HepG2 (cell line): ENCODE data around the gene RASSF8. TPM values are rescaled to one million over a fixed set of nuclear protein-coding genes. Genes with fewer than 3 reads are reported as not detected.

ENCODE experiments used
- ATAC-seq: fragments of 200-7000 bp; cut with Tn5 transposase; 3 replicates; pipeline ENCODE4 v1.9.1; 2020; ENCODE audit warnings: mild to moderate bottlenecking, moderate library complexity
- BruUV-seq: library from RNA; stranded (reverse); fragments of 400-500 nt; replicated peaks from 2 replicates; lab custom pipeline; 2021; lab: Mats Ljungman, UMichigan
- CTCF ChIA-PET: fragments of 300-600 bp; formaldehyde crosslinking; extraction: SDS; loops from one replicate; lab custom pipeline; 2021; ENCODE audit warnings: low total read pairs, inconsistent platforms, low intra/inter-chr PET ratio; lab: Yijun Ruan, JAX
- POLR2A ChIA-PET: fragments of 350-600 bp; sonication (Branson Sonifier 250); formaldehyde crosslinking; loops from one replicate; lab custom pipeline; 2020; ENCODE audit warnings: antibody characterized with exemption, inconsistent platforms; lab: Yijun Ruan, JAX
- DNase-seq: peaks from one replicate; pipeline ENCODE4 v3.0.0-alpha.2; 2015; ENCODE audit warnings: low spot score
- FAIRE-seq: peaks from 3 replicates; lab custom pipeline; 2011; peaks lifted over from hg19 to GRCh38; lab: Jason Lieb, UNC
- H2AFZ ChIP-seq: one replicate; pipeline ENCODE4 v1.6.1; 2011; ENCODE audit warnings: low read length, inconsistent platforms
- H3K27ac ChIP-seq: fragments of 300-600 bp; 3 replicates; pipeline ENCODE4 v1.8.0; 2011; ENCODE audit warnings: mixed run types, mild to moderate bottlenecking, mixed read lengths, low read length, inconsistent platforms; ENCODE audit not compliant: insufficient read depth; ENCODE audit errors: extremely low read length
- H3K27me3 ChIP-seq, 2 experiments: fragments of 200-600 bp in 1 of 2; 2 replicates in 1 of 2; 3 replicates in 1 of 2; pipeline versions ENCODE4 v1.6.0 to v1.8.0; 2011; ENCODE audit warnings: low read length in 2 of 2, mild to moderate bottlenecking in 2 of 2, moderate library complexity in 2 of 2, inconsistent platforms in 1 of 2; ENCODE audit not compliant: insufficient read depth in 2 of 2, control insufficient read depth in 1 of 2
- H3K36me3 ChIP-seq, 2 experiments: fragments of 200-600 bp in 1 of 2; replicated peaks in 1 of 2; 2 replicates in 1 of 2; 3 replicates in 1 of 2; pipeline versions ENCODE4 v1.5.1 to v1.8.0; 2011; ENCODE audit warnings: low read length in 2 of 2, inconsistent platforms in 1 of 2; ENCODE audit not compliant: insufficient read depth in 2 of 2, control insufficient read depth in 1 of 2
- H3K4me1 ChIP-seq: 2 replicates; pipeline ENCODE4 v1.5.1; 2012; ENCODE audit warnings: low read length, inconsistent platforms; ENCODE audit not compliant: insufficient read depth
- H3K4me2 ChIP-seq: 2 replicates; pipeline ENCODE4 v1.6.0; 2011; ENCODE audit warnings: low read depth, low read length, inconsistent platforms
- H3K4me3 ChIP-seq, 3 experiments: fragments of 200-600 bp in 1 of 3; sonication (generic), shearing (Covaris generic) in 1 of 3; replicated peaks in 1 of 3; 2 replicates each; pipeline ENCODE4 v1.5.1; 2011 to 2016; ENCODE audit warnings: low read length in 3 of 3, inconsistent platforms in 2 of 3, low read depth in 2 of 3, mild to moderate bottlenecking in 2 of 3, control low read depth in 1 of 3, mixed read lengths in 1 of 3; ENCODE audit not compliant: insufficient read depth in 1 of 3
- H3K79me2 ChIP-seq: one replicate; pipeline ENCODE4 v1.6.1; 2011; ENCODE audit warnings: low read length, inconsistent platforms; ENCODE audit not compliant: insufficient read depth
- H3K9ac ChIP-seq: 2 replicates; pipeline ENCODE4 v1.6.0; 2011; ENCODE audit warnings: mild to moderate bottlenecking, low read depth, low read length, inconsistent platforms; ENCODE audit not compliant: insufficient read depth
- H3K9me3 ChIP-seq: 2 replicates; pipeline ENCODE4 v1.5.1; 2012; ENCODE audit warnings: mild to moderate bottlenecking, low read length
- H4K20me1 ChIP-seq: 2 replicates; pipeline ENCODE4 v1.6.0; 2011; ENCODE audit warnings: inconsistent platforms, mild to moderate bottlenecking, low read length, moderate library complexity; ENCODE audit not compliant: insufficient read depth
- CBFB ChIP-seq: sonication (generic); formaldehyde crosslinking; IDR thresholded peaks from 2 replicates; pipeline ENCODE4 v1.4.0; 2020; ENCODE audit warnings: missing genetic modification reagents
- CEBPB ChIP-seq: IDR thresholded peaks from 2 replicates; pipeline ENCODE4 v1.6.1; 2011; ENCODE audit warnings: low read depth, low read length, improper control_type of control experiment, borderline replicate concordance
- GTF3A ChIP-seq: sonication (generic); formaldehyde crosslinking; conservative IDR thresholded peaks from 2 replicates; pipeline ENCODE4 v1.4.0; 2020; ENCODE audit warnings: mild to moderate bottlenecking, missing genetic modification reagents
- KMT2A ChIP-seq: sonication (generic); formaldehyde crosslinking; IDR thresholded peaks from 2 replicates; pipeline ENCODE4 v1.4.0; 2020; ENCODE audit warnings: missing genetic modification reagents
- NR1H2 ChIP-seq: sonication (generic); formaldehyde crosslinking; IDR thresholded peaks from 2 replicates; pipeline ENCODE4 v1.8.1; 2022; ENCODE audit warnings: low read depth, missing genetic modification reagents, borderline replicate concordance
- PBX3 ChIP-seq: sonication (generic); formaldehyde crosslinking; IDR thresholded peaks from 2 replicates; pipeline ENCODE4 v1.8.1; 2023; ENCODE audit warnings: missing genetic modification reagents, inconsistent platforms, borderline replicate concordance
- PRDM4 ChIP-seq: sonication (generic); formaldehyde crosslinking; IDR thresholded peaks from 2 replicates; pipeline ENCODE4 v1.9.0; 2021; ENCODE audit warnings: missing genetic modification reagents, borderline replicate concordance
- RXRA ChIP-seq: sonication (generic); formaldehyde crosslinking; IDR thresholded peaks from 2 replicates; pipeline ENCODE4 v1.5.1; 2020; ENCODE audit warnings: missing genetic modification reagents
- ZBTB34 ChIP-seq: sonication (generic); formaldehyde crosslinking; IDR thresholded peaks from 2 replicates; pipeline ENCODE4 v1.8.0; 2022; ENCODE audit warnings: mild to moderate bottlenecking, missing genetic modification reagents
- ZNF552 ChIP-seq: sonication (generic); formaldehyde crosslinking; IDR thresholded peaks from 2 replicates; pipeline ENCODE4 v1.9.0; 2022; ENCODE audit warnings: missing genetic modification reagents, mild to moderate bottlenecking, borderline replicate concordance
- ZNF589 ChIP-seq: sonication (generic); formaldehyde crosslinking; conservative IDR thresholded peaks from 2 replicates; pipeline ENCODE4 v1.8.0; 2022; ENCODE audit warnings: mild to moderate bottlenecking, moderate library complexity, missing genetic modification reagents
- ZNF629 ChIP-seq: sonication (generic); formaldehyde crosslinking; conservative IDR thresholded peaks from 2 replicates; pipeline ENCODE4 v1.5.0; 2020; ENCODE audit warnings: missing genetic modification reagents
- ZNF660 ChIP-seq: sonication (generic); formaldehyde crosslinking; IDR thresholded peaks from 2 replicates; pipeline ENCODE4 v1.5.1; 2020; ENCODE audit warnings: mild to moderate bottlenecking, low read depth, missing genetic modification reagents, borderline replicate concordance
- ZNF724P ChIP-seq: sonication (generic); formaldehyde crosslinking; IDR thresholded peaks from 2 replicates; pipeline ENCODE4 v1.8.0; 2022; ENCODE audit warnings: missing genetic modification reagents, borderline replicate concordance
- in situ Hi-C: cut with HindIII; loops from 2 replicates; pipeline ENCODE4 v1.10.0; 2017; ENCODE audit warnings: low pct_unique_long_range_greater_than_20kb; ENCODE audit not compliant: extremely low pct_ligation_motif_present
- intact Hi-C: fragments of 100-400 bp; cut with micrococcal nuclease; formaldehyde crosslinking; loops from one replicate; pipeline ENCODE4 v1.10.0; 2022; ENCODE audit not compliant: unreplicated experiment
- polyA plus RNA-seq, 8 experiments: library from polyadenylated mRNA; depleted of rRNA in 3 of 8; stranded (reverse) in 7 of 8; unstranded in 1 of 8; fragments of >200 nt; fragmentation: Illumina TruSeq in 4 of 8; extraction: Trizol in 4 of 8; gene quantifications; 2 replicates each; pipeline versions ENCODE4 v1.2.1 to v1.2.3, GENCODE V29; 2011 to 2016; ENCODE audit warnings: low read depth in 4 of 8, missing spikeins in 1 of 8, mixed read lengths in 1 of 8; ENCODE audit not compliant: insufficient read depth in 1 of 8
- total RNA-seq, 5 experiments: library from RNA; depleted of rRNA; stranded (reverse); fragments of >200 nt; fragmentation: Illumina TruSeq; extraction: Trizol; gene quantifications; 2 replicates each; pipeline ENCODE4 v1.2.3, GENCODE V29; 2016; ENCODE audit warnings: low read depth in 1 of 5

Gene RASSF8
- total and polyA plus RNA-seq, 2 of the 13 experiments (the other 11 are each of a cell fraction or from before 2014, with no cell fraction given), result 0.82 to 9.2 TPM

- TF ChIP-seq RXRA (CRISPR knock-in tag), result no peak
- TF ChIP-seq, all 625 proteins: peak for 0
These were observed 27.1 kb downstream of the RASSF8 start (continued) for GRCh38 chr12:25985316-25986175.

DNA sequence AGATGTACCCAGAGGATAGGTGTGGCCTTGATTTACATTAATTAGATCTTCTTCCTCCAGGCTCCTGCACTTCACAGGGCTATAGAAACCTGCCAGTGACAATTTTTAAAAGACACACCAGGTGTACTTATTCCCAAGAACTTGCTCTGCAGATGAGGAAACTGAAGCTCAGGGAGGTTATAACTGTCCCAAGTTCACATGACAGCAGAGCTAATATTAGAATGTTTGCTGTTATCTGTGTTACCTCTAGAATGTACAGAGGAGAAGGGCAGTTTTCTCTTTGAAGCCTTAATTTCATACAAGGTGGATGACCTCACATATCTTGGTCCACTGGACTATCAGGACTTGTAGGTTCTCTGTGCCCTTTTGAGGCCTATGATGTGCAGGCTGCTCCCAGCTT is 27.7 kb downstream of the RASSF8 start:
- H3K36me3 ChIP-seq, result no peaks in the 10 kb centered on the region
- no TSS peak for BruUV-seq
- in situ Hi-C loops, result no loop called here
- H4K20me1 ChIP-seq, result no peaks in the 10 kb centered on the region
- intact Hi-C loops, result no loop called here
- H2AFZ ChIP-seq, result no peak overlapping the region
- H3K4me2 ChIP-seq, result no peak overlapping the region
- H3K27ac ChIP-seq, result no peak overlapping the region
- H3K9me3 ChIP-seq, result no peaks in the 10 kb centered on the region
- no peaks in the 10 kb centered on the region for H3K4me1 ChIP-seq
- H3K4me3 ChIP-seq, result no peak overlapping the region
- TF ChIP-seq ZNF552 (CRISPR knock-in tag) (no peak), ZNF660 (CRISPR knock-in tag) (no peak), PBX3 (CRISPR knock-in tag) (no peak), CBFB (CRISPR knock-in tag) (no peak), GTF3A (CRISPR knock-in tag) (no peak), KMT2A (CRISPR knock-in tag) (no peak), ZNF589 (CRISPR knock-in tag) (no peak), CEBPB (no peak), ZBTB34 (no peak), PRDM4 (CRISPR knock-in tag) (no peak), ZNF629 (CRISPR knock-in tag) (no peak), ZNF724P (no peak), NR1H2 (no peak)
- DNase-seq, result no peak
- H3K79me2 ChIP-seq, result no peaks in the 10 kb centered on the region
- CTCF ChIA-PET, result no interaction called here
- POLR2A ChIA-PET, result no interaction called here
- ATAC-seq, result no peak
- FAIRE-seq, result no peak
- H3K27me3 ChIP-seq, result no peaks in the 10 kb centered on the region; a peak in 1 of 5 replicates
- H3K9ac ChIP-seq, result no peak overlapping the region
